GM18520 (cell line): ENCODE measurements around the gene TRAPPC8.
"Not testable (repeated sequence)": the region's sequence is repeated elsewhere in the genome, so short reads cannot be mapped to it uniquely, and the experiment has no call there.

Experiments used
- ATAC-seq: cut with Tn5 transposase; IDR thresholded peaks from one replicate; pipeline ENCODE4 v1.9.1; 2021; ENCODE audit not compliant: unreplicated experiment

Gene TRAPPC8

DNA sequence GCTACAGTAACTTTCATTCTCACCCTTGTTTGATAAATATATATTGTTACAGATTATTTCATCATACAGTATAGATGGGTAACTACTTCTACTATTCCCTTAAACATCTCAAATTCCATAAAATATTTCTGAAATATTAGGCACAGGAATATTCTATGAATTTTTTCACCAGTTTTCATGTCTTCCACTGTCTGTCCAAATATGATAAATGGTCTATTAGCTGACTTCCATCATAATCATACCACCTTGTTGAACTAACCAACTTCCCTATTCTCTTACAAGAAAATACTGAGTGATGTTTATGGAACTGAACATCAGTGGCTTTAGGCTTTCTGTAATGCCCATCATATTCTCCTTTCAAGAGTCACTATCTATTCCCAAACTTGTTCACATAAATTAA lies 82.4 kb downstream of the TRAPPC8 start:
- no peak for ATAC-seq

DNA sequence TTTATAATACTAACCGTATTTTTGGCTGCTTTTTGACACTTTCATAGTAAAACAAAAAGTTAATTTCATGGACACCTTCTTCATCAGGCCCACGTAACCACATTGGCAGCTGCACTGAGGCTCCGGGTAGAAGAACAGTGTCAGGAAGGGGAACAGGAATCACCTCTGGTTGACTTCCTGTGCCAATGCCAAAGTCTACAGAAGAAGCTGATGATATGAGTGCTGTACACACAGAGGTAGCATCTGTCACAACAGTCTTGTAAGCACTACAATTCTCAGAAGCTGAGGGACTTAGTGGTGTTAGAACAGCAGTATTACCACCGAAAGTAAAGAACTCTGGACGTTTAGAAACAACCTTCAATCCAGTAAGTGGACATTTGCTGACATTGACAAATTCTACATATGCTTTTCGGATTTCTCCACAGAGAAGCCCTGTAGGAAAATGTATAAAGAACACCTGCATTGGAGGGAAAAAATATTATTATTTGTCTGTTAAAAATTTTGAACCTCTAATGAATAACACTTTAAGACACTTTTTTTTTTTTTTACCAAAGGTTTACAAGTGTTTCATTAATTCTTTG lies 85.3 kb downstream of the TRAPPC8 start:
- no peak for ATAC-seq

DNA sequence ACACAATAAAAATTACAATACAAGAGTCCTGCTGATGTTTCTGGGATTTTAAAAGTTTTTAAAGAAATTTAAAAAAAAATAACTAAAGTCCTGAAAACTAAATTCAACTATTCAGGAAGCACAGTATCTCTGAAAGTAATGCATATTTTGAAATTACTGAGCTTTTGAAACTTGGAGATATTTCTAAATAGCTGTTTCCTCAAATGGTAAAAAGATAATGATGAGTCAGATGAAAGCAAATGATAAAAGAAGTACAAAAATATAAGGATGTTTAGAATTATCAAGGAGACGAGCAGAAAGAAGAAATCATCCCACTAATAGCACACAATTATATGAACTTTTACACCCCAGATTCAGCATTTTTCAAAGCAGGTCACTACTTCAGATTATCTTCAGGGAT lies 92.1 kb downstream of the TRAPPC8 start:
- ATAC-seq: no peak

DNA sequence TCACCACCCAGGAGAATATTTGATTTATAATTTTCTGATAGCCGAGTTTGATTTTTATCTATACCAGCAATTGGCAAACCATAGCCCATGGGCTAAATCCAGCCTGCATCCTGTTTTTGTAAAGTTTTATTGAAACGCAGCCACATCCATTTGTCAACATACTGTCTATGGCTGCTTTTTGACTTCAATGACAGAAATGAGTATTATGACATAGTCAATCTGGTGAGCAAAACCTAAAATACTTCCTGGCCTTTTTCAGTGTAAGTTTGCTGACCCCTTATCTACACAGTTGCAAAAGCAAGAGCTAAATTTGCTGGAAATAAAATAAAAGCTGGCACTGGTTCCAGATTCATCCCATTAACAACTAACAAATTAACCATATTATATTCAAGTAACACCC lies 102.4 kb downstream of the TRAPPC8 start:
- ATAC-seq: no peak

DNA sequence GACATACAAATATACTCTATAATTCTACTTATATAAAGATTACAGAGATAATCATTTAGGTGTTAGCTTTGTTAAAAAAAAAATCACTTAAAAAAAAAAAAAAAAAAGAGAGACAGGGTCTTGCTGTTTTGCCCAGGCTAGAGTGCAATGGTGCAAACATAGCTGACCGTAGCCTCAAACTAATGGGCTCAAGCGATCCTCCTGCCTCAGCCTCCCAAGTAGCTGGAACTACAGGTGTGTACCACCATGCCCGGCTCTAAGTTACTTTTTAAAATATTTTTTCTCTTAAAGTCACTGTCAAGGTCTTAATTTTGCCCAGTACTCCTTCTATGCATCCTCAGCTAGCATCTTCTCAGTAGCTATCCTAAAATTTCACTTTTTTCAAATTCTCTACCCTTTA lies 105.0 kb downstream of the TRAPPC8 start:
- no peak for ATAC-seq

DNA sequence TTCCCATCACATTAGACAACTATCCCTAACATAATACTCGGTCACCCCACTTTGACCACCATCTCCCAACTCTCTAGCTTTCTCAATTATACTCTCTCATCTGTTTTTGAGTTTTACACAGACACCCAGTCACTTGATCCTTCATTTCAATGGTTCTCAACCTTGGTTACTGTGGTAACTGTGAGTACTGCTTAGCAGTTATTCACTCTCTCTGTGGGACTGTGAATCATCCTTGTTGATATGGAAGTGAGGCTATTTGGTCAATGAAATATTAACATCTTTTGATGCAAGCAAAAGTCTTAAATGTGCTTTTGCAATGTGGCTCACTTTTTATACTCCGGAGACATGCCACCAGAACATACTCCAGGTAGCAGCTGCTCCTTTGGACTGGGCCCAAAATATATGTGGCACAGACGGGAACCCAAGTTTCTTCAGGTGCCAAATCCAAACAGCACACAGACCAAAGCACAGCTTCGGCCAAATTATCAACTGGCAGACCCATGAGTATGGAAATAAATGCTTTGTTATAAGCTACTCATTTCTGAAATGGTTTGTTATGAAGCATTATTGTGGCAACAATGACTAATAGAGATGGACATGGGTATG lies 107.3 kb downstream of the TRAPPC8 start:
- ATAC-seq: no peak

DNA sequence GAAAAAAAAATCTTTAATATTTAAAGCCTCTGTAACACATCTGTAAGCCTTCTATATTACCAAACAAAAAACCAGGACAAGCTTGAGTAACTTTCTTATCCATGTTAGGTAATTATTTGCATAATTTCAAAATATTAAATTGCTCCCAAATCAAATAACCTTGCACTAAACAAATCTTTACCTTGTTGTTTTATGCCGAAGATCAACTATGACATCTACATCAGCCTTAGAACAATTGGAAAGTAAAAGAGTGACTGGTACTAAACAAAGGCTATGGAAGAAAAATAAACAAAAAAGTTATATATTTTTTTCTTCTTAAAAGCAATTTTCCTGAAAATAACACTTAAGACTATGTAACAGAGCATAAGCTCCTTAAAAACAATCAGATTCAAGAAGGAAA lies 111.0 kb downstream of the TRAPPC8 start:
- no peak for ATAC-seq

DNA sequence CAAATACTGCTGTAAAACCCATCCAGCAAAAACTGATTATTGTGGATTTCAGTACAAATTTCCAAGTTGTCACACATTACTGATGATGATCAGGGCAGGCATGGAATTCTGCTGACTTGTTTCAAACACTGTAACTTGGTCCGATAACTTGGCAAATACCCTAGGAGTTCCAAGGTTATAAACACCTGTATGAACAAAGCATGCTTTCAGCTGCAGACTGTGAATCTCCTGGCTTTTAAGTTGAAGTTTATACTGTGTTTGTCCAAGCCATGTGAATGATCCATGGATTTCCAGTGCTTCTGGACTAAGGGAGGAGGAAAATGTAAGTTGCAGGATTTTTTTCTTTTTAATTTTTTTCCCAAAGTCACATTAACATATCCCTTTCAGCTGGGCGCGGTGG lies 112.2 kb downstream of the TRAPPC8 start:
- ATAC-seq: no peak

DNA sequence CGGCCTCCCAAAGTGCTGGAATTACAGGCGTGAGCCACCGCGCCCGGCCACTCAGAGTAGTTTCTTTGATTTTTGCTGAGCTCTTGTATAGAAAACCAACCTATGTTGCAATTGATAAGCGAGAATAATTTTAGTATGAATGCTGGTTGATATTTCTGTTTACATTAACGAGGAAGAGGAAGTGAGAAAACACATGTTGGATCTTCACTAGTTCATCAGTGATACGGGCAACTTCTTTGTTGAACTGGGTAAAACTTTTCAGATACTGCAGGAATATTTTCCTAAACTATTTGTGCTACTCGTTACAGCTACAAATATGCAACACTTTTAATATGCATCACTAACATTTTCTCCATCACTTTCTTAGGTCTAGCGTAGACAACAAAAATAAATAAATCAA lies 114.3 kb downstream of the TRAPPC8 start:
- ATAC-seq: no peak

DNA sequence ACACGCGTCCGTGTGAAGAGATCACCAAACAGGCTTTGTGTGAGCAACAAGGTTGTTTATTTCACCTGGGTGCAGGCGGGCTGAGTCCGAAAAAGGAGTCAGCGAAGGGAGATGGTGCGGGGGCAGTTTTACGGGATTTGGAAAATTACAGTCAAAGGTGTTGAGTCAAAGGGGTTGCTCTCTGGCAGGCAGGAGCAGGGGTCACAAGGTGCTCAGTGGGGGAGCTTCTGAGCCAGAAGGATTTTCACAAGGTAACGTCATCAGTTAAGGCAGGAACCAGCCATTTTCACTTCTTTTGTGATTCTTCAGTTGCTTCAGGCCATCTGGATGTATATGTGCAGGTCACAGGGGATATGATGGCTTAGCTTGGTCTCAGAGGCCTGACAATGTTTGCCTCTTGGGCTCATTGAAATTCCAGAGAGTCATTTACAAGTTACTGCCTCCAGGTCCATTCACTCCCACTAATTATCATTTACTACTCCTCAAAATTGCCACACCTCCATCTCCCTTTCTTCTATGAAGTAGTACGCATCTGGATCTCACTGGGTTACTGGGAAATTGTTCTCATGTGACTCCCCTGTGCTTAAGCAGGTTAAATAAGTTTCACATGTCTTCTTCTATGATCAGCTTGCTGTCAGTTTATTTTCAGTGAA lies 116.1 kb downstream of the TRAPPC8 start:
- ATAC-seq: not testable (repeated sequence)

DNA sequence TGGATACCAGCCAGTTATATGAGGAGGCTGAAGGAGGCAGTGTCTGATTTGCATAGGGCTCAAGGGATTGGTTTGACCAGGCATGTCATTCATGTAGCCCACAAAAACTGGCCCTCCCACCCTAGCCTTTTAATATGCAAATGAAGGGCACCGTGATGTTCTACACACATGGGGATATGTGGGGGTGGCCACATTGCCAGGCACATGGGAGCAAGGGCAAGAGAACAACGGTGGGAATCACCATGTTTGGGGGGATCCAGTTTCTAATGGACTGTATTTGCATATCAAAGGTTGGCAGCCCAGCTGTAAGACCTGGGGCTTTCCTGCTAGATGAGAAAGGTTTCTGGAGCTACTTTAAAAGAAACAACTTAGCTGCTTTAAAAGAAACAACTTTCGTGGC lies 117.2 kb downstream of the TRAPPC8 start:
- no peak for ATAC-seq

DNA sequence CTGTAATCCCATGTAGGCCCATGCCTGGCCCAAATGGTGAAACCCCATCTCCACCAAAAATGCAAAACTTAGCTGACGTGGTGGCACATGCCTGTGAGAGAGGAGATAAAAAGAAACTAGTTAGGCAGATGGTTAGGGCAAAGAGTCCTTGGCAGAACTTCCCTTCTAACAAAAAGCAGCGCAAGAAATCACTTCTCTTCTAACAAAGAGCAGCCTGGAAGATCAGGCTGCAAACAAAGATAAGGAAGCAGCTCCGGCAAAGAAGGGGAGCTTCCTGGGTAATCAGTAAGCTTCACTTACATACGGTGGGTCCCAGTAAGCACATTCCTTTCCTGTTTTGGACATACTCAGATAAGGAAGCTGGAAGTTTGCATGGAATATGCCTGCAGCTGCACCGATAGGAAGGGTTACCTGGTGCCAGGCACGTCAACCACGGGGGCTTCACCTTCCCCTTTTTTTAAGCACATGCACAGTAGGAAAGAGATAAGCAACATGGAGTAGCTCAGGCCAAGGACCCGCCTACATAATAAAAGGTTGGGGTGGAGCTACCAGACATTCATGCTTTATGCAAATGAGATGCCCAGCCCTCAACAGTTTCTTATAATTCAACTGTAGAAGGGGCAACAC lies 121.3 kb downstream of the TRAPPC8 start:
- no peak for ATAC-seq

DNA sequence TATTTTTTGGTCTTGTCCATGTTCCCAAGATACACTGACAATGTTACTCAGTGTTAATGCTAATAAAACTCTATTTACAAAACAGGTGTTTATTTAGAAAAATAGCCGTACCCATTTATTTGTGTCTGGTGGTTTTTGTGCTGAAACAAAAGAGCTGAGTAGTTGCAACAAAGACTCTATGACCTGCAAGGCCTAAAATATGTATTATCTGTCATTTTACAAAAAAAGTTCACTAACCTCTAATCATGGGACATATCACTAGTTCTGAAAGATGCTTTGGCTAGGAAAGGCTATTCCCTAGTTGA lies 123.1 kb downstream of the TRAPPC8 start:
- ATAC-seq: no peak

DNA sequence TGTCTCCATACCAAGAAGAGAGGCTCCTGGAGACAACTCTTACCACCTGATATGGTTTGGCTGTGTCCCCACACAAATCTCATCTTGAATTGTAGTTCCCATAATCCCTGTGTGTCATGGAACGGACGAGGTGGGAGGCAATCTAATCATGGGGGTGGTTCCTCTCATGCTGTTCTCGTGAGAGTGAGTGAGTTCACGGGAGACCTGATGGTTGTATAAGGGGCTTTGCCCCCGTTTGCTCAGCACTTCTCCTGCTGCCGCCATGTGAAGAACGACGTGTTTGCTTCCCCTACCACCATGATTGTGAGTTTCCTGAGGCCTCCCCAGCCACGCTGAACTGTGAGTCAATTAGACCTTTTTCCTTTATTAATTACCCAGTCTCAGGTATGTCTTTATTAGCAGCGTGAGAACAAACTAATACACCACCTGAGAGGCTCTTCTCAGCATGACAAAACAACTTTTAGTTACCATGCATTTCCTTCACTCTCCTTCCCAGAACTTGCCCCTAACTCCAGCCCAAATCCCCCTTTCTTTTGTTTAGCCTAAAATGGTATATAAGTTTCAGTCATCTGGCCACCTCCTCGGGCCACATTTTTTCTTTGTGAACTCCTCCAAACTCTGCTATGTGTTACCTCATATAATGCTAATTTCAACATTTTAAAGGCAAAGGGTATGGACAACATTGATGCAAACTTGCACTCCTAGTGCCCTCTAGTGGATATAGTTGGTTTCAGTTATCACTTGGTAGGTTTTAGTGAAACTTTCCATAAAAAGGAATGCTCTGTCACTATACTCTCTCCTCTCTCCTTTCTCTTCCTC lies 123.6 kb downstream of the TRAPPC8 start:
- peak; percentile 80 for ATAC-seq

DNA sequence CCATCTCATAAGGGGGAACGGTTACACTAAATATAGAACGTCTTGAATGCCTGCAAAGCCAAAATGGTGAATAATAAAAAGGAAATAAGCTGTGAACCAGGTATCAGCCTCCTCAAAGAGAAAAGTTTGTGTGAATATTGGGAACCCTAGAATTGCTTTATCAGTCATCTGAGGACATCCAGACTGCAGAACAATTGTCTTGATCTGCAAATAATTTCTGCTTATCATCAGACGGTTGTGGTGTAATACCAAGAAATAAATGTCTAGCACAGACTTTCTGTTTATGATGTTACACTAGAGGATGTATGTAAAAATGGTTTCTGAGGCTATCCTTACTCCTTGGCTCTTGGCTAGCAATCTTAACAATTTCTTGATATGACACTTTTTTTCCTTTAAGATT lies 128.8 kb downstream of the TRAPPC8 start:
- no peak for ATAC-seq

DNA sequence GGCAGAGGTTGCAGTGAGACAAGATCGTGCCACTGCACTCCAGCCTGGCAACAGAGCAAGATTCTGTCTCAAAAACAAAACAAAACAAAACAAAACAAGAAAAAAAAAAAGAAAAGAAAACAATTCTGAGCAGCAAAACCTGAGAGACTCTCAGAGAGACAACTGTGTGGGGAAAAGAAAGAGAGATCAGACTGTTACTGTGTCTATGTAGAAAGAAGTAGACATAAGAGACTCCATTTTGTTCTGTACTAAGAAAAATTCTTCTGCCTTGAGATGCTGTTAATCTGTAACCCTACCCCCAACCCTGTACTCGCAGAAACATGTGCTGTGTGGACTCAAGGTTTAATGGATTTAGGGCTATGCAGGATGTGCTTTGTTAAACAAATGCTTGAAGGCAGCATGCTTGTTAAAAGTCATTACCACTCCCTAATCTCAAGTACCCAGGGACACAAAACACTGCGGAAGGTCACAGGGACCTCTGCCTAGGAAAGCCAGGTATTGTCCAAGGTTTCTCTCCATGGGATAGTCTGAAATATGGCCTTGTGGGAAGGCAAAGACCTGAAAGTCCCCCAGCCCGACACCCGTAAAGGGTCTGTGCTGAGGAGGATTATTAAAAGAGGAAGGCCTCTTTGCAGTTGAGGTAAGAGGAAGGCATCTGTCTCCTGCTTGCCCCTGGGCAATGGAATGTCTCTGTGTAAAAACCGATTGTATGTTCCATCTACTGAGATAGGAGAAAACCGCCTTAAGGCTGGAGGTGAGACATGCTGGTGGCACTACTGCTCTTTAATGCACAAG lies 132.4 kb downstream of the TRAPPC8 start:
- not testable (repeated sequence) for ATAC-seq

DNA sequence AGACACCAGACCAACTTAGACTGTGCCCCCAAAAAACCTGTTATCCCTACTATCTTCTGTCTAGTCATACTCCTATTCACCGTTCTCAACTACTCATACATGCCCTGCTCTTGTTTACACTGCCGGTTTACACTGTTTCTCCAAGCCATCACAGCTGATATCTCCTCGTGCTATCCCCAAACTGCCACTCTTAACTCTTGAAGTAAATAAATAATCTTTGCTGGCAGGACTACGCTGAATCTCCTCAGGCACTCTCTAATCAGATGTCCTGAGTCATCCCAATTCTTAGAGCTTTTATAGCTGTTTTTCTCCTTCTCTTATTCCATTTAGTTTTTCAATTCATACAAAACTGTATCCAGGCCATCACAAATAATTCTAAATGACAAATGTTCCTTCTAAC lies 133.9 kb downstream of the TRAPPC8 start:
- ATAC-seq: not testable (repeated sequence)

DNA sequence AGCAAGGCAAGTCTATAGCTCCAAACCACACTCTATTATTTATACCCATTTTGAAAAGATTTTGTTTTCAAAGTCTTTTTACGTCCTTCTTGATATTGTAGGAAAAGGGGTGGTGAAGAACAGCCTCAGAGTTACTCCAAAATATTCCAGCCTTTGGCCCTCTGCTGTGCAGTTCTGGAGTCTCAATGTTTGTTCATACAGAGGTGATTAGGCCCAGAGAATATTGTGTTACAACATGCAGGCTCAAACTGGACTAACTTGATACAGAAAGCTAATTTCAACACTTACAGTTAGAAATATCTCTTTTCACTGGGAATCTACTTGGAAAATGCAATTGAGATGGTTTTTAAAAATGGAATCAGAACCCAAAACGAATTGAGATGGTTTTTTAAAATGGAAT lies 141.8 kb downstream of the TRAPPC8 start:
- no peak for ATAC-seq

DNA sequence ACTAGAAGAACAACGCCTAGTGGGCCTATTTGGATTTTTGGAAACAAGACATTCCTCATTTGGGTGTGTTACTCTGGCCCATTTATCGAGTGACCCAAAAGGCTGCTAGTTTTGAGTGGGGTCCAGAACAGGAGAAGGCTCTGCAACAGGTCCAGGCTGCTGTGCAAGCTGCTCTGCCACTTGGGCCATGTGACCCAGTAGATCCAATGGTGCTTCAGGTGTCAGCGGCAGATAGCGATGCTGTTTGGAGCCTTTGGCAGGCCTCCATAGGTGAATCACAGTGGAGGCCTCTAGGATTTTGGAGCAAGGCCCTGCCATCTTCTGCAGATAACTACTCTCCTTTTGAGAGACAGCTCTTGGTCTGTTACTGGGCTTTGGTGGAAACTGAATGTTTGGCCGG lies 143.7 kb downstream of the TRAPPC8 start:
- not testable (repeated sequence) for ATAC-seq

DNA sequence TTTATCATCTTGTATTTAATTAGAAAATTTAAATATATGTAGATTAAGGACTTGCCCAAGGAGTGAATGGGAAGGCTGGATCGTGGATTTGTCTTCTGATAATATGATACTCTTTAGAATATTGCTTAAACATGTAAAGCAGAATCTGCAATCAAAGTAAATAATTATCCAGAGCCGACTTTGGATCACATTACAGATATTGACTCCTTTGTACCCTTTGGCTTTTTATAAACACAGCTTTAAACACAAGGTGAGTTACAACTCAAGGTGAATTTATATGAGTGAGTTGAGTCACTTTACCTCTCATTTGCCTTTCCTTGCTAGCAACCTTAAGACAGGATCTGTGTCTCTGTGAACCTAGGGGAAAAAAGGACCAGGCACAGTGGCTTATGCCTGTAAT lies 144.5 kb downstream of the TRAPPC8 start:
- no peak for ATAC-seq

DNA sequence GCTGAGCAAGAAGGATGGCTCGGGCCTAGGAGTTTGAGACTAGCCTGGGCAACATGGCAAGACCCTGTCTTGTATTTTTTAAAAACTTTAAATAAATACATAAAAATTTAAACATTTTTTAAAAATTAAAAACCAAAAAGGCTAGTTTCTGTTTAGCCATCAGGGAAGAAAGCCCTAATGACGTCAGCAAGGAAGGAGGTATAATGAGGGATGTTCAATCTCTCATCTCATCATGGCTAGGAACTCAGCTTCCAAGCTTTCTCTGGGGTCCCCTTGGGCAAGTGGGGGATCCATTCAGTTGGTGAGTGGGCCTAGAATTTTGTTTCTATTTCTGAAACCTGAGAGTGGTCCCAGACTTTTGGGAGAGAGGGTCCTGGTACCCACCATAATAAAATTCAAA lies 147.2 kb downstream of the TRAPPC8 start:
- ATAC-seq: no peak
